CD4-positive, alpha-beta T cell treated with Interleukin-2 at 100 ng/mL for 4 hours (primary cell): ENCODE data around the gene ADCY7.
"Not testable (repeated sequence)": the region's sequence is repeated elsewhere in the genome, so short reads cannot be mapped to it uniquely, and the experiment has no call there.

Source experiments
- DNase-seq: peaks from one replicate; pipeline ENCODE4 v3.0.0-alpha.2; 2020; ENCODE audit warnings: low spot score

ADCY7 gene

DNA sequence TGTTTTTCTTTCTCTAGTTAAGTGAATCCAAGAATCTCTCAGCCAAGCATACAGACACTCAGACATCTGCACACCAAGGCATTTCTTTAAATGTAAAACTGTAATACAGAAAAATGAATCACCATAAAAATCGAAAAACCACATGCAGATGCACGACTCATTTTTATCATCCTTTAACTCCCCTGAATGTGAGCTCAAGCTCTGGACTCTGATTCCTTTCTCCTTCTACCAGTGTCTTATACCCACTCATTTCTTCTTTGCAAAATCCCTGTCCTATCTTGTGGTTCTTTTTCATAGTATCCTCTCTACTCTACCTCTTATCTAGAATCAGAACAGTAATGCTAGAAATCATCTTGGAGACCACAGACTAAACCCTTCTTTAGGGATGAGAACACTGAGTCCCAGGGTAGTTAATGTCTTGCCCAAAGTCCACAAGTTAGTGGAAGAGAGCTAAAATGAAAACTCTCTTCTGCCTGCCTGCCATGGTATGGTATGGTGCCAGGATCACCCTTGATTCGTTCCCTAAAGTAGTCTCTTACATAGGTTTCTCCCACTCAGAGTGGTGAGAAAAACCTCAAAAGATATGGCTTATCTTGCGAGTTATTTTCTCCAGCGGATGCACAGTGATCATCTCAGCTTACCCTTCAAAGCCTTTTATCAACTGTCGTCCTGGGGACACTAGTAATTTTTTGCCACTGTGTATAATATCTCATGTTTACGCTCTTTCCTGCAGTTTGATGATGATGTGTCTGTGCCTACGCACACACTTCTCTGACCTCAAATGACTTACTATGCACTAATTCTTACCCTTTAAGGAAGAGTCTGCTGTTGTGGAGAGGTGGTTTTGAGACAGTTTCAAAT lies 72.2 kb downstream of the ADCY7 start:
- no peak for DNase-seq

DNA sequence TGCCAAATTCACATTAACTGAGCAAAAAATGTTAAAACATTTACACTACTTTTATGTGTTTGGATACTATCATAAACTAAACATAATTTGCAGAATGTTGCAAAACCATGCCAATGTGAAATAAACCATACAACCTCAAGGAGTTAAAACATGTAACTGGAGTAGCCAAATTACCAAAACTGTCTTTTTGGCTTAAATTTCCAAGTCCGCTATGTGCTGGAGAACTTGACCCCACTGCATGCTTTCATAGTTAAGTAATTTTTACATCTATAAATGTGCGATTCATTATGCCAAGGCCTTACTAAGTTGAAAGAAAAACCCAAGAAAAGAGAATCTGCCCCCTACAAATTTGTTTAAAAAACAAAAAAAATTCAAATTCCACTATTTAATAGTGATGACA lies 74.2 kb downstream of the ADCY7 start:
- DNase-seq = no peak

DNA sequence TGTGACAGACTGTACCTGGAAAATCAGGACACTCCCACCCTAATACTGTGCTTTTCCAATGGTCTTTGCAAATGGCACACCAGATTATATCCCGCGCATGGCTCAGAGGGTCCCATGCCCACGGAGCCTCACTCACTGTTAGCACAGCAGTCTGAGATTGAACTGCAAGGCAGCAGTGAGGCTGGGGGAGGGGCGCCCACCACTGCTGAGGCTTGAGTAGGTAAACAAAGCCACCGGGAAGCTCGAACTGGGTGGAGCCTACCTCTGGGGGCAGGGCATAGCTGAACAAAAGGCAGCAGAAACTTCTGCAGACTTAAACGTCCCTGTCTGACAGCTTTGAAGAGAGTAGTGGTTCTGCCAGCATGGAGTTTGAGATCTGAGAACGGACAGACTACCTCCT lies 77.2 kb downstream of the ADCY7 start:
- DNase-seq = not testable (repeated sequence)

DNA sequence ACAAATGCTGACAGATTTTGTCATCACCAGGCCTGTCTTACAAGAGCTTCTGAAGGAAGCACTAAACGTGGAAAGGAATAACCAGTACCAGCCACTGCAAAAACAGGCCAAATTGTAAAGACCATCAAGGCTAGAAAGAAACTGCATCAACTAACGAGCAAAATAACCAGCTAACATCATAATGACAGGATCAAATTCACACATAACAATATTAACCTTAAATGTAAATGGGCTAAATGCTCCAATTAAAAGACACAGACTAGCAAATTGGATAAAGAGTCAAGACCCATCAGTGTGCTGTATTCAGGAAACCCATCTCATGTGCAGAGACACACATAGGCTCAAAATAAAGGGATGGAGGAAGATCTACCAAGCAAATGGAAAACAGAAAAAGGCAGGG lies 78.9 kb downstream of the ADCY7 start:
- not testable (repeated sequence) for DNase-seq

DNA sequence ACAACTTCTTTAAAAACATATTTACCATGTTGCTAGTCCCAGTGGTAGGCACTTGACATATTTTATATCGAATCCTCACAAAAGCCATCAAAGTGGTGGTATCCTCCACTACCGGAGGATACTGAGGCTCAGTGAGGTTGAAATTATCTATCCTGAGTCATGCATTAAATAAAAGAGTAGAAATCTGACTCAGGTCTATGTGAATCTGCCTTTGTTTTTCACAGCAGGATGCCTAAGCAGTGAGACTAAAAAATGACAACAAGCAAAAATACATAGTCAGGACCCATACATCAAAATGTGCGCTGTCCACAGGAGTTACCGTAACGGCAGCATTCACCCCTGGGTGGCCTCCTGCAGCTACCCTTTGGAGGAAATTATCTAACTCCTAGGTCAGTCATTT lies 84.8 kb downstream of the ADCY7 start:
- DNase-seq = no peak

DNA sequence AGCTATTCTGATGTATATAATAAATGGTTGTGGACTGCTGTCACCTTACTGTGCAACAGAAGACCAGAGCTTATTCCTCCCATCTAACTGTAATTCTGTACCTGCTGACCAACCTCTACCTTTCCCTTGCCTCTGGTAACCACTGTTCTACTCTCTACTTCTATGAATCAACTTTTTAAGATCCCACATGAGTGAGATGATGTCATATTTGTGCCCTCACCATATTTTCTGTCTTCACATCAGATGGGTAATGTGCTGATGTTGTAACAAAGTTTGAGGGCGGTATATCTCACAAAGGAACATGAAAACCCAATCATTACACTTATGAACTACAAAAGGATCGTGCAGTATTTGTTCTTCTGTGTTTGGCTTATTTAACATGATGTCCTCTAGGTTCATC lies 85.6 kb downstream of the ADCY7 start:
- DNase-seq = no peak

DNA sequence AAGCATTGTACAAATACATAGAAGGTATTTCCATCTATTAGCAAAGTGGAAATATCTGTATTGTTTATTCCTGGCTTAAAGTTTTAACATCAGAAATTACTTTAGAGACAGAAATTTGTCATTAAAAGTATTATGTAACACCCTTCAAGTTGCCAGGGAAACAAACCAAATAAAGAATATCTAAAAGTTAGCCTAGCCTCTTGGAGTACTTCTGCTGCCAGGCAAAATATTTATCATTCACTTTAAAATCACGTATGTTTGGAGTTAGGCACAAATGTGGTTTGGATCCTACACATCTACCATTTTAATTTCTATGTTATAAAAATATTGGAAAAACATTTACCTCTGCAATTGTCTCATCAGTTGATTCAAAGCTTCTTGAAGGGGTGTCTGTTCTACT lies 87.7 kb downstream of the ADCY7 start:
- no peak for DNase-seq

DNA sequence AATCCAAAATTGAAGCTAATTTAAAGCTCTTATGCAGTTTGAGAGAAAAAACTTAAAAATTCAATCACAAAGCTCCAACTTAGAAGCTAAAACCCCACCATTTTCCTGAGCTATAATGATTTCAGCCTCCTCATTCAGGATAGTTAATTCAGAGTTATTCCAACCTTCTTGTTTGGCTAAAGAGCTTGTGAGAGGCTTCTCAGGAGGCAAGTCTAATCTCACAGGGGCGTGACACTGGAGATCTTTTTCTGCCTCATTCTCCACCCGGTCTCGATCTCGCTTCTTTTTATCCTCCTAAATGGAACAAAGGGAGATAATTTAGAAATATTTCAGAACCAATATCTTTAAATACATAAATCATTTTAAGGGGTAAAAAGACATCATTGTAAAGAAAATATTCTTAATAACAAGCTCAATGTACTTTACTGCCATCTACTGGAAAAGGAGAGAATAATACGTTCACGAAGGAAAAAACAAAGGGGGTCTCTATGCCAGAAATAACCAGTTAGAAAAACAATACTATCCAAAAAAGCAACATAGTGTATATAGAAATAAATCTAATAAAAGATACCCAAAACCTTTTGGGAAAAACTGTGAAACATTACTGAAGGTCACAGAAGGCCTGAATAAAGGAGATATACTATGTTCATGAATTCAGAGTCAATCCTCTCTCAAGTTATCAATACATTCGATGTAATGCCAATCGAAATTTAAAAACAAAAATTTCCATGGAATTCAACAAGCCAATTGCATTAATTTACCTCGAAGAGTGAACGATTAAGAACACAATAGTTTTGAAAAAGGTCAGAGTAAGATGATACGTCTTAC lies 88.5 kb downstream of the ADCY7 start:
- DNase-seq = peak; percentile 34

DNA sequence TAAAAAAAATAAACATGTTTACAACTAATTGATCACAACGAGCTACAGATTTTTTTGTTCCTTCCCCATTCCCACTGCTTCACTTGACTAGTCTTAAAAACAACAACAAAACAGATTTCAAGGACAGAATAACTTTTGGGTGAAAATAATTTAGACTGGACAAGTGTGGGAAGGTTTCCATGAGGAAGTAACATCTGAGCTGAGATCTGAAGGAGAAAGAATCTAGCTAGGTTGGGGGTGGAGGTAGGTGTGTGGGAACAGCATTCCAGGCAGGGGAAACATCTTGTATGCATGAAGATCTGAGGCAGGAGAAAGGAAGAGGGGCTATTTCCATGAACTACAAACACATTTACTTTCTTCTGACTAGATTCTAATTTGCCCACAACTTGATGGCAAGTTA lies 93.3 kb downstream of the ADCY7 start:
- no peak for DNase-seq

DNA sequence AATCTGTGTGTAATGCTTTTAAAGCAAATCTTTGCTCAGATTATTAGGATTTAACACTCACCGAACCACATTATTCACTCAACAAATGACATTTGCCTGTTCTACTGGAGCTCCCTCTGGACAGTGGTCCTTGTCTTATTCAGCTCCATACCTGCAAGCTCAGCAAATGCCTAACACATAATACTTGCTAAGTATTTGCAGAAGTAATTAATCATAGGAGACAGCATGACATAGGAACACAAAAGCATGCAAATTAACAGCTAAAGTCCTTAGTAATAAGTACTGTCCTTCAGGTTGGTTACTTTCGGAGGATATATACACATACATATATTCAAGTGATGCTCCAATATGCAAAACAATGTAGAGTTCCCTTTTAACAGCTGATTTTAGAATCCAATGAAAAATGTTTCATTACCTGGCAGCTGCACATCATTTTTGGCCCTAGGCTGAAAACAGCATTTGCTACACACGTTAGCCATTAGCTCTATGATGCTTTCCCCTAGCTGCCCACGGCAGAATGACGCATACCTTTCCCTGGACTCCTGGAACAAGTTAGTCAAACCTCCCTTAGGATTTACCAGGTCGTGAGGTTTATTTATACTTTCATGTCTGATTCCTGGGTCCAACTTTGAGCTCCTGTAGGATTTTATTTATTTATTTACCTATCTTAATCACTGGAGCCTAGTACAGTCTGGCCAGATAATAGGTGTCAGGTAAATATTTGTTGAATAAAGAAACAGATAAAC lies 93.9 kb downstream of the ADCY7 start:
- no peak for DNase-seq

DNA sequence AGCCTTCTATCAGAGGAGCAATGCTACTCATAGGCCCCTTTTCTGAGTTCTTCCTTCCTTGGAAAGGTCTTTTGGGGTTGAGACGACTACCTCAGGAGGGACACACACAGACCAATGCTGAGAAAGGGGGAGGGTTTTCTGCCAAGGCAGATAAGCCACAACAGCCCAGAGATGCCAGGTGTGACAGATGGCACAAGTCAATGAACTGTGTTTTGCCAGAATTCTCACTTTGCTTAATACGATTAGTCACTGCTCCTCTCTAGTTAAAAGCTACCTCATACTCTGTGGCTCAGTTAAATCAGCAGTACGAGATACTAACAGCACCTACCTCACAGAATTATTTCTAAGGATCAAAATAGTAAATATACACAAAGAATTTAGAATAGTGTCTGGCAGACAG lies 94.4 kb downstream of the ADCY7 start:
- no peak for DNase-seq

DNA sequence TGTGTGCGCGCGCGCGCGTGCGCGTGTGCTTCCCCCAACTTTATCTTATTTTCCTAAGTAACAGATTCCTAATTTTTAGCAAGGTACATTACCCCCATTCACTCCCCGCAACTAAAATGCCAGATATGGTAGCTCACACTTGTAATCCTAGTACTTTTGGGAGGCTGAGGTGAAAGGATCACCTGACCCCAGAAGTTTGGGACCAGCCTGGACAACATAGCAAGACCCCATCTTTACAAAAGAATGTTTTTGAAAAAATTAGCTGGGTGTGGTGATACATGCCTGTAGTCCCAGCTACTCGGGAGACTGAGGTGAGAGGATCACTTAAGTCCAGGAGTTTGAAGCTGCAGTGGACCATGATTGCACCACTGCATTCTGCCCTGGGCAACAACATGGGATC lies 97.3 kb downstream of the ADCY7 start:
- DNase-seq = no peak

DNA sequence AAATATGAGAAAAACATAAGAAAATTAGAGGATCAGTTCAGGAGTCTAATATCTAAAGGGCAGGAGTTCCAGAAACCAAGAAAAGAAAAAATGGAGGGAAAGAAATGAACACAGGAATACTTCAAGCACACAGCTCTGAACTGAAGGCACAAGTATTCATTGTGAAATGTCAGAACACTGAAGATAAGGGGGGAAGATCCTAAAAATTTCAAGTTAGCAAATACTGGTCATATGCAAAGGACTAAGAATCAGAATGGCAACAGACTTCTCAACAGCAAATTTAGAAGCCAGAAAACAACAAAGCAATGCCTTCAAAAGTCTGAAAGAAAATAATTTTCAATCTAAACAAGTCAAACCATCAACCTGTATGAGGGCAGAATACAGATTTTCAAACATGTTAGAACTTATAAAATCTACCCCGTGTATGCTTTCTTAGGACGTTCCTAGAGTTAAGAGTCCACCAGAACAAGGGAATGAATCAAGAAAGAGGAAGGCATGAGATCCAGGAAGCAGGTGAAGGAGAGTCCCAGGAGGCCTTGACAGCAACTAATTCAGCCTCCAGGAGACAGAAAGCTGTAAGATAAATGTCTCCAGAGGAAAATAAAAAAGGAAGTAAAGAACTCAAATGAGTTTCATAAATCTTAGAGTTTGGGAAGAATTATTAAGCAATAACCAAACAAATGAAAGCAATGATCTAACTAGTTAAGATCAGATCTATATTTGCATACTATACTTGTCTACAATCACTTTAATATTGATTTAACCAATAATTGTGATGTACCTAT lies 99.6 kb downstream of the ADCY7 start:
- DNase-seq = no peak
